Epithelial cell of esophagus (primary cell): ENCODE measurements around the gene ARHGEF19.

Experiments
- DNase-seq: peaks from one replicate; pipeline ENCODE4 v3.0.0; 2010; ENCODE audit warnings: low read depth
- H3K4me3 ChIP-seq: 2 replicates; pipeline ENCODE4 v1.5.1; 2011; ENCODE audit warnings: mild to moderate bottlenecking, low read length, control low read depth
- CTCF ChIP-seq: IDR thresholded peaks from 2 replicates; pipeline ENCODE4 v1.5.1; 2011; ENCODE audit warnings: low read depth, mild to moderate bottlenecking, low read length, control low read depth, inconsistent platforms; ENCODE audit not compliant: insufficient read depth; ENCODE audit errors: missing control alignments

Gene ARHGEF19

GRCh38 chr1:16186655-16187235 is 25.7 kb downstream of the ARHGEF19 start:
- TF ChIP-seq CTCF: no peak
- H3K4me3 ChIP-seq: no peak overlapping the region
- no peak for DNase-seq

- H3K4me3 ChIP-seq: no peak overlapping the region
- DNase-seq: peak; percentile 92
Measured at GRCh38 chr1:16184557-16185303, 27.7 kb downstream of the ARHGEF19 start.

GRCh38 chr1:16183765-16184556 is 28.5 kb downstream of the ARHGEF19 start:
- DNase-seq: peak; percentile 79
- no peak overlapping the region for H3K4me3 ChIP-seq
- TF ChIP-seq CTCF: no peak

More at GRCh38 chr1:16184557-16185303, 27.7 kb downstream of the ARHGEF19 start:
- peak; percentile 15 for TF ChIP-seq CTCF

- DNase-seq: peak; percentile 99
Measured at GRCh38 chr1:16183179-16183578, 29.3 kb downstream of the ARHGEF19 start.

GRCh38 chr1:16181887-16182719 is 30.3 kb downstream of the ARHGEF19 start:
- H3K4me3 ChIP-seq: no peak overlapping the region
- TF ChIP-seq CTCF: no peak
- peak; percentile 87 for DNase-seq

More at GRCh38 chr1:16183179-16183578, 29.3 kb downstream of the ARHGEF19 start:
- TF ChIP-seq CTCF: no peak
- H3K4me3 ChIP-seq: no peak overlapping the region

- no peak for TF ChIP-seq CTCF
- peak; percentile 23 for DNase-seq
- H3K4me3 ChIP-seq: no peak overlapping the region
Measured at GRCh38 chr1:16180291-16180824, 32.1 kb downstream of the ARHGEF19 start.
